DND-41 (cell line): ENCODE measurements around the gene EXOG.

Source experiments
- ATAC-seq: fragments of 200-7000 bp; cut with Tn5 transposase; 3 replicates; pipeline ENCODE4 v1.9.1; 2021; ENCODE audit warnings: low read depth; ENCODE audit not compliant: insufficient read depth
- DNase-seq: peaks from one replicate; pipeline ENCODE4 v3.0.0-alpha.2; 2020
- H2AFZ ChIP-seq: 2 replicates; pipeline ENCODE4 v1.6.0; 2012; ENCODE audit warnings: low read depth, low read length
- H3K27ac ChIP-seq: 2 replicates; pipeline ENCODE4 v1.5.1; 2012; ENCODE audit warnings: low read length, inconsistent platforms
- H3K27me3 ChIP-seq: fragments of 200-600 bp; sonication (generic); 2 replicates; pipeline ENCODE4 v1.6.0; 2012; ENCODE audit warnings: low read length, mild to moderate bottlenecking, inconsistent platforms; ENCODE audit not compliant: insufficient read depth, poor library complexity
- H3K36me3 ChIP-seq: 2 replicates; pipeline ENCODE4 v1.5.1; 2012; ENCODE audit warnings: low read length, inconsistent platforms; ENCODE audit not compliant: insufficient read depth
- H3K4me1 ChIP-seq: 2 replicates; pipeline ENCODE4 v1.5.1; 2012; ENCODE audit warnings: mild to moderate bottlenecking, low read length; ENCODE audit not compliant: insufficient read depth
- H3K4me2 ChIP-seq: 2 replicates; pipeline ENCODE4 v1.6.0; 2012; ENCODE audit warnings: mild to moderate bottlenecking, moderate library complexity, low read length, inconsistent platforms; ENCODE audit not compliant: insufficient read depth
- H3K4me3 ChIP-seq, 2 experiments: fragments of 200-600 bp in 1 of 2; shearing (Covaris generic) in 1 of 2; 2 replicates each; pipeline ENCODE4 v1.5.1; 2012 to 2016; ENCODE audit warnings: inconsistent platforms in 2 of 2, low read length in 2 of 2, mild to moderate bottlenecking in 2 of 2, low read depth in 1 of 2, moderate library complexity in 1 of 2
- H3K79me2 ChIP-seq: 2 replicates; pipeline ENCODE4 v1.6.0; 2012; ENCODE audit warnings: low read length, inconsistent platforms; ENCODE audit not compliant: insufficient read depth
- H3K9ac ChIP-seq: 2 replicates; pipeline ENCODE4 v1.6.0; 2012; ENCODE audit warnings: low read depth, mild to moderate bottlenecking, inconsistent platforms, low read length, moderate library complexity
- H3K9me3 ChIP-seq: 2 replicates; pipeline ENCODE4 v1.5.1; 2012; ENCODE audit warnings: low read length, moderate library complexity, mild to moderate bottlenecking, inconsistent platforms; ENCODE audit not compliant: insufficient read depth, severe bottlenecking
- H4K20me1 ChIP-seq: 2 replicates; pipeline ENCODE4 v1.6.0; 2012; ENCODE audit warnings: low read length; ENCODE audit not compliant: insufficient read depth
- EZH2 ChIP-seq: IDR thresholded peaks from 3 replicates; pipeline ENCODE4 v1.6.1; 2012; ENCODE audit warnings: borderline replicate concordance, low read depth, mild to moderate bottlenecking, moderate library complexity, low read length, inconsistent platforms; ENCODE audit not compliant: severe bottlenecking
- TF ChIP-seq, protein P1 (sequence below): IDR thresholded peaks from 2 replicates; pipeline ENCODE4 v1.5.1; 2012; ENCODE audit warnings: borderline replicate concordance, low read length, moderate library complexity, mild to moderate bottlenecking; ENCODE audit not compliant: poor library complexity, severe bottlenecking; ENCODE audit errors: extremely low read depth

The EXOG gene

DNA sequence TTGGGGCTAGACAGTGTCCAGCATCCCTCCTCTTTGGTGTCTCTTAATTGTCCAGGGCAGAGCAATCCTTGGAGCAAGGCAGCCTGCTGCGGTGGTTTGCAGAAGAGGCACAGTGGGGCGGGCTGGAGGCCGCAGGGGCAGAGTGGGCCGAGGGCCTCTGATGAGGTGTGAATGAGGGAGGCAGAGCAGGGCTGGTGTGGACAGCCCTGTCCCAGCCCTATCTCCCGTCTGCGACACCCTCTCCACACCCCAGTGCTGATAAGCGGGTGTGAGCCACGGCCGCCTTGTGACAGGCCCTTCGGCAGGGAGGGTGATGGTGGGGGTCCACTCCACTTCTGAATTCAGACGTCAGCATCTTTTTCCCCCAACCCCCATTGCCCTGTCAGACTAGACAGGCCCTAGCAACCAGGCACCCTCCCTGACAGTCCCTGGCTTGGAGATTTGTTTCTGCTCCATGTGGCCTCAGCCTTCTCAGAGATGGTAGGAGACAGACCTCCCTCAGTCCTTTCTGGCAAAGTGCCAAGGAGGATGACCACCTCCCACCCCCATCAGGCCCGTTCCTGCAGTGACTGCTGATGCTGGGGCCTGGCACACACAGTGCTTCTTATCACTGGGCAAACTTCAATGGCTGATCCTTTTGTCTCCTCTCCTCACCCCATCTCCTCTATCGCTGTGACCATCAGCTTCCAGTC lies 37.3 kb downstream of the EXOG start:
- Histone ChIP-seq H3K36me3 (peaks cover 17% of the 10 kb centered on the region), H3K79me2 (no peaks in the 10 kb centered on the region)
- DNase-seq = no peak

DNA sequence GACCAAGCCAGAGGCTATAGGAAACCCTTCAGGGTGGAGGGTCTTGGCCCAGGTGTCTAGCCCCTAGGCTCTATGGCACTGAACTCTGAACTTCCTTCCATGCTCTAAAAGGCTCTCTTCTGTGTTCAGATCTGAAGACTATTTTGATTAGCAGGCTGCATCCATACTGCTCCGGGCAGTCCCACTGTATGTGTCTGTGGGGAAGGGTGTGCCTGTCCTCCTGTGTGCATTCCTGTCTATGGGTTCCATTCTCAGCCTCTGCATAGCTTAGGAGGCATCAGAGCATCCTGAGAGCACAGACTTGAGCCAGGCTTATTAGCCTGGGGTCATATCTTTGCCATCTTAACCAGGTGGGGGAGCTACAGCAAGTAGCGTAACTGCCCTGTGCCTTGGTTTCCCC lies 38.0 kb downstream of the EXOG start:
- Histone ChIP-seq H3K27ac (no peak overlapping the region), H3K27me3 (no peaks in the 10 kb centered on the region), H3K79me2 (no peaks in the 10 kb centered on the region), H3K36me3 (peaks cover 15% of the 10 kb centered on the region), H3K4me1 (no peaks in the 10 kb centered on the region), H4K20me1 (peaks cover 9% of the 10 kb centered on the region; the same call in 1 of the 2 replicates), H3K9me3 (no peaks in the 10 kb centered on the region), H3K4me2 (no peak overlapping the region), H2AFZ (no peak overlapping the region), H3K9ac (no peak overlapping the region), H3K4me3 (no peak overlapping the region)
- TF ChIP-seq EZH2 = no peak
- TF ChIP-seq, protein P1, sequence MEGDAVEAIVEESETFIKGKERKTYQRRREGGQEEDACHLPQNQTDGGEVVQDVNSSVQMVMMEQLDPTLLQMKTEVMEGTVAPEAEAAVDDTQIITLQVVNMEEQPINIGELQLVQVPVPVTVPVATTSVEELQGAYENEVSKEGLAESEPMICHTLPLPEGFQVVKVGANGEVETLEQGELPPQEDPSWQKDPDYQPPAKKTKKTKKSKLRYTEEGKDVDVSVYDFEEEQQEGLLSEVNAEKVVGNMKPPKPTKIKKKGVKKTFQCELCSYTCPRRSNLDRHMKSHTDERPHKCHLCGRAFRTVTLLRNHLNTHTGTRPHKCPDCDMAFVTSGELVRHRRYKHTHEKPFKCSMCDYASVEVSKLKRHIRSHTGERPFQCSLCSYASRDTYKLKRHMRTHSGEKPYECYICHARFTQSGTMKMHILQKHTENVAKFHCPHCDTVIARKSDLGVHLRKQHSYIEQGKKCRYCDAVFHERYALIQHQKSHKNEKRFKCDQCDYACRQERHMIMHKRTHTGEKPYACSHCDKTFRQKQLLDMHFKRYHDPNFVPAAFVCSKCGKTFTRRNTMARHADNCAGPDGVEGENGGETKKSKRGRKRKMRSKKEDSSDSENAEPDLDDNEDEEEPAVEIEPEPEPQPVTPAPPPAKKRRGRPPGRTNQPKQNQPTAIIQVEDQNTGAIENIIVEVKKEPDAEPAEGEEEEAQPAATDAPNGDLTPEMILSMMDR = no peak
- ATAC-seq = no peak
- no peak for DNase-seq

More for the DNA sequence above, 37.3 kb downstream of the EXOG start:
- no peak overlapping the region for H3K9ac ChIP-seq
- H2AFZ ChIP-seq = no peak overlapping the region
- ATAC-seq = no peak
- no peak overlapping the region for H3K27ac ChIP-seq
- no peak overlapping the region for H3K4me2 ChIP-seq
- H3K4me1 ChIP-seq = no peaks in the 10 kb centered on the region
- peaks cover 12% of the 10 kb centered on the region for H4K20me1 ChIP-seq
- H3K4me3 ChIP-seq = no peak overlapping the region
- no peaks in the 10 kb centered on the region for H3K9me3 ChIP-seq
- no peaks in the 10 kb centered on the region for H3K27me3 ChIP-seq
- TF ChIP-seq, protein P1 = no peak
- TF ChIP-seq EZH2 = no peak

DNA sequence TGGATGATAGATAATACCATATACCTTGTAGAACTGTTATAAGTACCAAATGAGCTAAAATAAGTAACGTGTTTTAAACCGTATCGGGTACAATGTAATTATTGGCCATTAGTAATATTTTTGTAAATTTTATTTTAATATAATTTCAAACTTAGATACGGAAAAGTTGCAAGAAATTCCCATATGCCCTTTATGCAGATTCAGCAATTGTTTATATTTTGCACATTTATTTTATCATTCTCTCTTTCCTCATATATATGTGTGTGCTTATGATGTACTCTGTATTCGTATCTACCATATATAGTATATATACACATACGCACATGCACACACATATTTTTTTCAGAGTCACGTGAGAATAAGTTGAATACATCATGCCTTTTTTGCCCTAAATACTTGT lies 38.5 kb downstream of the EXOG start:
- TF ChIP-seq, protein P1 = no peak
- TF ChIP-seq EZH2 = no peak
- H3K4me1 ChIP-seq = no peaks in the 10 kb centered on the region
- ATAC-seq = no peak

More for the DNA sequence above, 38.5 kb downstream of the EXOG start:
- Histone ChIP-seq H3K4me2 (no peak overlapping the region), H2AFZ (no peak overlapping the region), H4K20me1 (peaks cover 9% of the 10 kb centered on the region; the same call in 1 of the 2 replicates), H3K27me3 (no peaks in the 10 kb centered on the region), H3K27ac (no peak overlapping the region), H3K9ac (no peak overlapping the region), H3K79me2 (no peaks in the 10 kb centered on the region), H3K9me3 (no peaks in the 10 kb centered on the region), H3K36me3 (peaks cover 15% of the 10 kb centered on the region), H3K4me3 (no peak overlapping the region)
- no peak for DNase-seq
